Breast epithelium (tissue), 3 donors: ENCODE data around the gene PLCH1.

Experiments used
- POLR2A ChIP-seq: fragments of 450-650 bp; IDR thresholded peaks from one replicate; pipeline ENCODE4 v1.6.1; 2016; ENCODE audit warnings: antibody characterized with exemption, mild to moderate bottlenecking, moderate library complexity
- POLR2AphosphoS5 ChIP-seq, 3 donors: sonication (generic); formaldehyde crosslinking; IDR thresholded peaks; one replicate each; pipeline ENCODE4 v1.6.1; 2017; ENCODE audit warnings: antibody characterized with exemption in 3 of 3
- TF ChIP-seq, protein P1 (sequence below), 3 donors: fragments of 450-650 bp; IDR thresholded peaks; one replicate each; pipeline ENCODE4 v1.5.1; 2016 to 2017; ENCODE audit warnings: antibody characterized with exemption in 3 of 3, mild to moderate bottlenecking in 3 of 3, moderate library complexity in 3 of 3

- TF ChIP-seq, protein P1, sequence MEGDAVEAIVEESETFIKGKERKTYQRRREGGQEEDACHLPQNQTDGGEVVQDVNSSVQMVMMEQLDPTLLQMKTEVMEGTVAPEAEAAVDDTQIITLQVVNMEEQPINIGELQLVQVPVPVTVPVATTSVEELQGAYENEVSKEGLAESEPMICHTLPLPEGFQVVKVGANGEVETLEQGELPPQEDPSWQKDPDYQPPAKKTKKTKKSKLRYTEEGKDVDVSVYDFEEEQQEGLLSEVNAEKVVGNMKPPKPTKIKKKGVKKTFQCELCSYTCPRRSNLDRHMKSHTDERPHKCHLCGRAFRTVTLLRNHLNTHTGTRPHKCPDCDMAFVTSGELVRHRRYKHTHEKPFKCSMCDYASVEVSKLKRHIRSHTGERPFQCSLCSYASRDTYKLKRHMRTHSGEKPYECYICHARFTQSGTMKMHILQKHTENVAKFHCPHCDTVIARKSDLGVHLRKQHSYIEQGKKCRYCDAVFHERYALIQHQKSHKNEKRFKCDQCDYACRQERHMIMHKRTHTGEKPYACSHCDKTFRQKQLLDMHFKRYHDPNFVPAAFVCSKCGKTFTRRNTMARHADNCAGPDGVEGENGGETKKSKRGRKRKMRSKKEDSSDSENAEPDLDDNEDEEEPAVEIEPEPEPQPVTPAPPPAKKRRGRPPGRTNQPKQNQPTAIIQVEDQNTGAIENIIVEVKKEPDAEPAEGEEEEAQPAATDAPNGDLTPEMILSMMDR (IDR thresholded peaks at IDR 0.05): no peak
- no peak for TF ChIP-seq POLR2A
- TF ChIP-seq POLR2AphosphoS5 (IDR thresholded peaks at IDR 0.05): no peak
Measured at GRCh38 chr3:155481591-155481990, 263.3 kb downstream of the PLCH1 start.
